Stimulated activated CD4-positive, alpha-beta T cell treated with anti-CD3 and anti-CD28 coated beads, TNF-alpha, amount 100 ng/mL, for 24 hours (primary cell): Measurements from ENCODE around the gene SLC38A11.

Experiments
- DNase-seq, 3 experiments: peaks; one replicate each; pipeline ENCODE4 v3.0.0-alpha.2; 2020; ENCODE audit warnings: low read depth in 3 of 3

The SLC38A11 gene

GRCh38 chr2:164972216-164972615, 16.9 kb upstream of the SLC38A11 start:
- no peak for DNase-seq

DNA sequence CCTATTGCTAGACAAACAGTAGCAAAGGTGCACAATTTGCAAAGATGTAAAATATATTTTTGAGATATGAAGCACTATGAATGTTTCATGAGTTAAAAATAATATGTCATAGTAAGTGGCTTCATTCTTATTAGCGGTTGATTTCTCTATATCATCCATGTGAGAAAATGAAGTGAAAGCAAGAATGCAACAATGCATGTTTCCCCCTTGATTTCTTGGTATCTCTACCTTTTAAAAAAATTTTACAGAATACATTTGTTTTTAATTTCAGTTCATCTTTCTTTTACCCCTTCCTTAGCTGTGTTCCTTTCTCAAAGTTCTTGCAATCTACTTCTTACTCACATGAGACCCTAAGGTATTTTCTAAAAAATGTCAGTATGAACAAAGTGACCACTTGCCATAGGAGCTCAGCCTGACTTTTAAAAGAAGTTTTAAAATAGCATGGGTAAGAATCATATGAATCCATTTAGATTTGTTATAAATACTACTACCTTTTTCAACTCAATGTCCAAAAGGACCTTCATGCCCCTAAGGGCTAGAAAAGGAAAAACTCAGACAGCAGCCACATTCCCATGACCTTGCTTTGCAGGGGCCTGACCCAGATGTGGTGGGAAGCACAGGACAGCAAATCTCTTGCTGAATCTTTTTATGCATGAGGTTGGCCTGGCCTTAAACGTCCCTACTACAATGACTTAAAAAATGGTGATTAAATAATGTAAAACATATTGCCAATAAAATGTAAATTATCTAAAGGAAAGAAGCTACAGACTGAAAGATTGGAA, 14.8 kb upstream of the SLC38A11 start:
- no peak for DNase-seq

- DNase-seq, result no peak
These were observed 12.5 kb upstream of the SLC38A11 start for GRCh38 chr2:164967781-164968228.

- no peak for DNase-seq
These were observed 12.0 kb upstream of the SLC38A11 start for GRCh38 chr2:164967361-164967760.

DNA sequence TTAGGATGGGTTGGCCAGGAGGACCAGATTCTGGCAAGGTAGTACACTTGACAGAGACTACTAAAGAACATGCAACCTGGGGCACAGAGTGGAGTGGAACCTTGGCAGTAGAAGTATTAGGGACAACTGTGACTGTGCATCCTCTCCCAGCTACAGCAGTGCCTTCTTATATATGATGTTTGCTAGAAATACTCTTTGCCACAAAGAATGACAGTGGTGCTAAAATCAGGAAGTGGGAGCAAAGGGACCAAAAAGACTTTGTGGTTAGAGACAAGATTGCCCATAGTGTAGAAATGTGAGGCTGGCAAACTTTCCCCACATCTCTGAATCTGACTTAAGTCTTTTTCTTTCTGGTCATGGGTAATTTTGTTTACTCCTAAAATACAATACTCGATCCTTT, 9.4 kb upstream of the SLC38A11 start:
- DNase-seq, result no peak

DNA sequence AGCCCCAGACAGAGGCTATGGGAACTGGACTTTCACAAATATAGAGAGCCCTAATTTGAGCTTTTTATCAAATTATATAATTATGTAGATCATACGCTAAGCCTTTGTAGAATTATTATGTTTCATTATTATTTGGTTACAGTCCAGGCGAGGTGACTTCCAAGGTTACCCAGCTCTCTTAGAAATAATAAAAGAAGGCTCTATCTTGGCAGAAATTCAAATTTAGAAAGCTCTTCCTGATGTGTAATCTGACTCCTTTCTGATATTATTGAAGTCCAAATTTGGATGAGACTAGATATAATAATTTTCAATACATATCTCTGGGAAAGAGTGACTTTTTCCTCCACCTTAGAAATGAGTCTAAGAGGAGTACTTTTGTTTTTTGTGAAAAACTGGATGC, 4.8 kb upstream of the SLC38A11 start:
- no peak for DNase-seq

- DNase-seq, result no peak
These were observed 1.1 kb downstream of the SLC38A11 start for GRCh38 chr2:164954186-164954585.

DNA sequence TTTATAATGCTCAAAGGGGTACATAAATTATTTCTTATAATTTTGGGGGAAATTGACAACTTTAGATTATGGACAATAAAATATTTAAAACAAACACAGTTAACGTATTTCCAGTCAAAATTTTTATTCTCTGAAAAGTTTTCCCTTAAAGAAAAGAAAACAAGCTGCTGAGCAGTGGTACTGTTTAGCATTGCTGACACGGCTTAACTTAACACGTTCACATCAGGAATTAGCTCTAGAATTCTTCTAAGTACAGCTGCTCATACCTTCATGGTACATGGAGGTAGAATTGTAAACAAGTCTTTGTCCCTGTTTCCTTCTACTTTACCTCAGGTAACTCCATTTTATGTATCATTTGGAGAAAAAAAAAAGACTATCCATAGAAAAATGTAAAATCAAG, 2.0 kb downstream of the SLC38A11 start:
- no peak for DNase-seq

DNA sequence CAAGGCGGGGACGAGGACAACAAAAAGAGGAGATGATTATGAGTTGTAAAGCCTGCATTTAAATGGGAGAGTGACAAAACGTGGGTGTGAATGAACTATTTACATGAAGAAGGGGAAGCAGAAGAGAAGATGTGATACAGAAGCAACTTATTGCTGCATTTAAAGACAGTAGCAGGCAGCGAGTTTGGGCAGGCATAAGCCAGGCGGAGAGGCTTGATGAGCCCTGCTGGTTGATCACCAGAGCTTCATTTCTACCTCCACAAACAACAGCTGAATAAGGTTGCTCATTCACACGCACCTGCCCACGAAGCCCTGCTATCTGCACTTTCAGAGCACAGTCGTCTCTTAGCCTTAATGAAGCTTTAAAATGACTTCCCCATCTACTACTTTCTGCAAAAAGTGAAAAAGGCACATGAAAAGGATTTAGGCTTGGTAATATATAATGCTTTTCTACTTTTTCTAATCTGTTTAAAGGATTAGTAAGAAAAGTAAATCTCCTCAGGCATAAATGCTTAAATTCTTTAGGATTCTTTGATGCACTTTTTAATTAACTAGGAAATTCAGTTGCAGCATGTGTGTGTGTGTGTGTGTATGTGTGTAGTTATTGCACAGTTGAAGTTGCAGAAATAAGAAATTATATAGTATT, 3.1 kb downstream of the SLC38A11 start:
- DNase-seq, result no peak

- DNase-seq, result no peak
These were observed 6.8 kb downstream of the SLC38A11 start for GRCh38 chr2:164948540-164948939.

DNA sequence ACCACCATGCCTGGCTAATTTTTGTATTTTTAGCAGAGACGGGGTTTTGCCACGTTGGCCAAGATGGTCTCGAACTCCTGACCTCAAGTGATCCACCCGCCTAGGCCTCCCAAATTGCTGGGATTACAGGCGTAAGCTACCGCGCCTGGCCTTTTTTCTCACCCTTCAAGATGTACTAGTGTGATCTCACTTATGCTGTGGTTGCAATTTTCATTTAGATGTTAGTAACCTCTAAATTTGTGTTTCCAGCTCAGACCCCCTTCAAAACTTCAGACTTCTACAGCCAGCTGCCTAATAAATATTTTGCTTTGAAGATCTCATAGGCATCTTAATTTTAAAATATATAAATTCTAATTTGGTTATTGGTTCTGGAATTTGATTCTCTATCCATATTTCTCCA, 8.0 kb downstream of the SLC38A11 start:
- DNase-seq, result no peak

GRCh38 chr2:164943289-164943688, 12.0 kb downstream of the SLC38A11 start:
- DNase-seq, result no peak

- DNase-seq, result no peak
These were observed 17.4 kb downstream of the SLC38A11 start for GRCh38 chr2:164937864-164938401.

GRCh38 chr2:164935118-164936101, 19.9 kb downstream of the SLC38A11 start:
- no peak for DNase-seq

GRCh38 chr2:164934401-164935117, 20.8 kb downstream of the SLC38A11 start:
- DNase-seq, result no peak

DNA sequence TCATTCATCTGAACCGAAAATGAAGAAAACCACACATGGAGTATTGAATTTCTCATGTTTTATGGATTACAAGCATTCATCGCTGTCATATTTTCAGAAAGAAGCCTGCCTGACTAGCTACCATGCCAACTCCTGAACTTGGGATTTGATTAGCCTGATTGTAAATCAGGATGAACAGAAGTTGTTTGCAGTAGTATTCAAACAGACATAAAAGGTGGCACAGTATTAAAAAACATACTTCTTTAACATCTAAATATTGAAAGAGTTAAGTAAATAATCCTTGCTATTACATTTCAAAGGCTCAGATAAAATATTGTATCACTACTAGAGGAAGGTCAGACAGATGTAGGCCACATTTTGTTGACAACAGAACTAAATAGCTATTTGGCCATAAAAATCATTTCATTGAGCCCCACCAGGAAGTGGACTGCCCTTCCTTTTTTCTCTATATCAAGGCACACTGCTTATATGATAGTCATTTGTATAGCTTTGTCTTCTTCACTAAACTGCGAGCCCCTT, 21.6 kb downstream of the SLC38A11 start:
- DNase-seq, result no peak

DNA sequence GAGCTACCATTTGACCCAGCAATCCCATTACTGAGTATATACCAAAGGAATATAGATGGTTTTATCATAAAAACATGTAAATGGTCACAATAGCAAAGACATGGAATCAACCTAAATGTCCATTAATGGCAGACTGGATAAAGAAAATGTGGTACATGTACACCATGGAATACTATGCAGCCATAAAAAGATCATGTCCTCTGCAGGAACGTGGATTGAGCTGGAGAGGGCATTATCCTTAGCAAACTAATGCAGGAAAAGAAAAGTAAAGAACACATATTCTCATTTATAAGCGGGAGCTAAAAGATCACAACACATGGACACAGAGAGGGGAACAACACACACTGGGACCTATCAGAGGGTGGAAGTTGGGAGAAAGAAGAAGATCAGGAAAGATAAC, 22.9 kb downstream of the SLC38A11 start:
- DNase-seq, result no peak

DNA sequence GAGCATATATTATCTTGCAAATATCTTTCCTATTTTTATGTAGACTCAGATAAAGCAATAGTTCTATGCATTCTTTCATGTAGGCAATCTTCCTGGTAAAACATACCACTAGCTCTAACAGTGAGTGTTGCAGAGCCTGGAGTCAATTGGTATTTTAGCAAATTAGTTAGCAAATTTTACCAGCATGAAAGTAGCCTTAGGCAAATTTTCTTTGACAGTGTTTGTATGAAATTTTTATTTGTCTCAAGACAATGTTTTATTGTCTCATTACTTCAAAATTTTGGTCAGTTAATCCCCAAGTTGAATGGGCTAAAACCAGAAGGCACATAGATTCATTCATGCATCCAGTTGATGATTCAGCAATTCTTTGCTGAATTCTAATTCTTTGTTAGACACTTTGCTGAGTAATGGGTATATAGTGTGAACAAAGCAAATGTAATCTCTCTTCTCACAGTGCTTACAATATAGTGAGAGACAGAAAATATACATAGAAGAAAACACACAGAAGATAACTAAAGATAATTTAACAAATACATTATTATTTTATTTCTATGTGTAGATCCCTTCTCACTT, 27.1 kb downstream of the SLC38A11 start:
- no peak for DNase-seq

DNA sequence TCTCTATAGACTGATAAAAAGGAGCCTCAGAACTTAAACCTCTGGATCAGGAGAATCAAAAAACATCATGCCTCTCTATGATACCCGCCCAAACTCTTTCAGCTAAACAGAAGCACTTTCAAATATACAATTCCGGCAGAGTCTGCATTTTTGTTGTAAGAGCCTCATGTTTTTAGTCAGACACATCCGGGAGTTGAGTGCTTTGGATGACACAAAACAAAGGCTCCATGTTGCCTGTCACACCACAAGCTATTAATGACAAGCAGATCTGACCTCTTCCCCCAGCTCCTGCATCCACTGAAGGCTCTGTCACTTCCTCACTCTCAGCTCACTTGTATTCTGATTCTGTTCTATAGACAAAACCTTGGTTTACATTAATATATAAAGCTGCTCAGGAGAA, 33.2 kb downstream of the SLC38A11 start:
- no peak for DNase-seq

GRCh38 chr2:164920430-164920829, 34.9 kb downstream of the SLC38A11 start:
- DNase-seq, result no peak
